Daoy (cell line): ENCODE data around the gene PARL. TPM values are rescaled to one million over a fixed set of nuclear protein-coding genes. Genes with fewer than 3 reads are reported as not detected.
A peak's percentile ranks its signal among the peaks of the same experiment; 100 is the strongest.
"Not testable (repeated sequence)": the region's sequence is repeated elsewhere in the genome, so short reads cannot be mapped to it uniquely, and the experiment has no call there.

Experiments
- DNase-seq: peaks from one replicate; pipeline ENCODE4 v3.0.0-alpha.2; 2015; ENCODE audit warnings: low read depth
- total RNA-seq: library from RNA; depleted of rRNA; stranded (reverse); fragments of >200 nt; shearing (Covaris generic); gene quantifications from 2 replicates; pipeline ENCODE4 v1.2.3, GENCODE V29; 2014

The PARL gene
- total RNA-seq, 1 experiment from 2014 or later, result 88.0 TPM

- no peak for DNase-seq
Observed at GRCh38 chr3:183904833-183905780, 20.4 kb upstream of the PARL start.

- no peak for DNase-seq
Observed at GRCh38 chr3:183898028-183898431, 13.3 kb upstream of the PARL start.

GRCh38 chr3:183897606-183898005 is 12.9 kb upstream of the PARL start:
- no peak for DNase-seq

GRCh38 chr3:183896610-183897009 is 11.9 kb upstream of the PARL start:
- no peak for DNase-seq

- DNase-seq, result no peak
Observed at GRCh38 chr3:183896184-183896583, 11.5 kb upstream of the PARL start.

GRCh38 chr3:183895774-183896173 is 11.1 kb upstream of the PARL start:
- no peak for DNase-seq

GRCh38 chr3:183895296-183895695 is 10.6 kb upstream of the PARL start:
- DNase-seq, result peak; percentile 52

- DNase-seq, result no peak
Observed at GRCh38 chr3:183892610-183893214, 8.0 kb upstream of the PARL start.

- no peak for DNase-seq
Observed at GRCh38 chr3:183885766-183886165, 1.1 kb upstream of the PARL start.

GRCh38 chr3:183884097-183884426 is 618 bp downstream of the PARL start:
- DNase-seq, result no peak

- no peak for DNase-seq
Observed at GRCh38 chr3:183883291-183884096, 1.2 kb downstream of the PARL start.

- DNase-seq, result no peak
Observed at GRCh38 chr3:183880121-183880520, 4.6 kb downstream of the PARL start.

- no peak for DNase-seq
Observed at GRCh38 chr3:183879243-183879642, 5.4 kb downstream of the PARL start.

GRCh38 chr3:183878071-183878470 is 6.6 kb downstream of the PARL start:
- no peak for DNase-seq

- DNase-seq, result not testable (repeated sequence)
Observed at GRCh38 chr3:183877227-183877626, 7.5 kb downstream of the PARL start.

GRCh38 chr3:183875411-183875810 is 9.3 kb downstream of the PARL start:
- DNase-seq, result no peak

GRCh38 chr3:183873914-183874313 is 10.8 kb downstream of the PARL start:
- no peak for DNase-seq

GRCh38 chr3:183871541-183871940 is 13.1 kb downstream of the PARL start:
- DNase-seq, result no peak

GRCh38 chr3:183870563-183870962 is 14.1 kb downstream of the PARL start:
- no peak for DNase-seq

- DNase-seq, result no peak
Observed at GRCh38 chr3:183868796-183869195, 15.9 kb downstream of the PARL start.

GRCh38 chr3:183862610-183863009 is 22.1 kb downstream of the PARL start:
- DNase-seq, result no peak

GRCh38 chr3:183857863-183858262 is 26.8 kb downstream of the PARL start:
- no peak for DNase-seq
